GM12878 (cell line): ENCODE results near the gene EPHB2. TPM values are rescaled to one million over a fixed set of nuclear protein-coding genes. Genes with fewer than 3 reads are reported as not detected.

Experiments
- ATAC-seq: fragments of 200-7000 bp; cut with Tn5 transposase; 3 replicates; pipeline ENCODE4 v1.9.1; 2020; ENCODE audit warnings: mild to moderate bottlenecking, moderate library complexity
- BruUV-seq: library from RNA; stranded (reverse); fragments of 400-500 nt; replicated peaks from 2 replicates; lab custom pipeline; 2021; lab: Mats Ljungman, UMichigan
- CTCF ChIA-PET: fragments of 300-600 bp; sonication (Branson Sonifier 250); formaldehyde crosslinking; extraction: SDS; loops from one replicate; lab custom pipeline; 2021; ENCODE audit warnings: inconsistent platforms; lab: Yijun Ruan, JAX
- POLR2A ChIA-PET: fragments of 350-600 bp; formaldehyde crosslinking; extraction: SDS; loops from one replicate; lab custom pipeline; 2021; ENCODE audit warnings: inconsistent platforms; lab: Charles Lee
- RAD21 ChIA-PET: fragments of 300-600 bp; sonication (Branson Sonifier 250); formaldehyde crosslinking; loops from one replicate; lab custom pipeline; 2023; ENCODE audit warnings: antibody characterized with exemption; ENCODE audit not compliant: unreplicated experiment; lab: Charles Lee
- SMC1A ChIA-PET: fragments of 300-600 bp; sonication (Branson Sonifier 250); formaldehyde crosslinking; loops from one replicate; lab custom pipeline; 2023; ENCODE audit not compliant: unreplicated experiment, uncharacterized antibody; lab: Charles Lee
- DNase-seq: peaks from one replicate; pipeline ENCODE4 v3.0.0-alpha.2; 2011; ENCODE audit warnings: low read depth, low spot score
- FAIRE-seq: peaks from 3 replicates; lab custom pipeline; 2011; peaks lifted over from hg19 to GRCh38; lab: Jason Lieb, UNC
- H2AFZ ChIP-seq: 2 replicates; pipeline ENCODE4 v1.6.0; 2011; ENCODE audit warnings: low read depth, low read length, control low read depth; ENCODE audit not compliant: control insufficient read depth
- H3K27ac ChIP-seq: 2 replicates; pipeline ENCODE4 v1.5.1; 2011; ENCODE audit warnings: control low read depth; ENCODE audit not compliant: control insufficient read depth, insufficient read depth
- H3K27me3 ChIP-seq, 2 experiments: replicated peaks in 1 of 2; 2 replicates each; pipeline versions ENCODE4 v1.6.0 to v1.6.1; 2011; ENCODE audit warnings: low read length in 1 of 2; ENCODE audit not compliant: control insufficient read depth in 2 of 2, insufficient read depth in 2 of 2
- H3K36me3 ChIP-seq, 2 experiments: 2 replicates each; pipeline ENCODE4 v1.5.1; 2011; ENCODE audit warnings: low read length in 1 of 2; ENCODE audit not compliant: control insufficient read depth in 2 of 2, insufficient read depth in 2 of 2
- H3K4me1 ChIP-seq: 2 replicates; pipeline ENCODE4 v1.6.1; 2011; ENCODE audit warnings: mild to moderate bottlenecking, low read length, moderate library complexity, mixed read lengths; ENCODE audit not compliant: control insufficient read depth, insufficient read depth
- H3K4me2 ChIP-seq: 2 replicates; pipeline ENCODE4 v1.6.0; 2011; ENCODE audit warnings: control low read depth; ENCODE audit not compliant: control insufficient read depth, insufficient read depth
- H3K4me3 ChIP-seq: fragments of 200-600 bp; sonication (generic); 2 replicates; pipeline ENCODE4 v1.5.1; 2016
- H3K79me2 ChIP-seq: 2 replicates; pipeline ENCODE4 v1.6.0; 2011; ENCODE audit warnings: low read length; ENCODE audit not compliant: control insufficient read depth, insufficient read depth
- H3K9ac ChIP-seq: 2 replicates; pipeline ENCODE4 v1.8.0; 2011; ENCODE audit warnings: low read length, control low read depth, mixed read lengths; ENCODE audit not compliant: control insufficient read depth, insufficient read depth
- H3K9me3 ChIP-seq: replicated peaks from 3 replicates; pipeline ENCODE4 v1.5.1; 2011; ENCODE audit warnings: mild to moderate bottlenecking, low read length; ENCODE audit not compliant: control insufficient read depth, insufficient read depth
- H4K20me1 ChIP-seq: 2 replicates; pipeline ENCODE4 v1.6.0; 2011; ENCODE audit not compliant: control insufficient read depth, insufficient read depth
- E2F4 ChIP-seq: IDR thresholded peaks from 2 replicates; pipeline ENCODE4 v1.6.1; 2012; ENCODE audit warnings: low read depth, low read length, improper control_type of control experiment
- ETV6 ChIP-seq, 2 experiments: fragments of 450-650 bp in 1 of 2; IDR thresholded peaks in 1 of 2; conservative IDR thresholded peaks in 1 of 2; 2 replicates each; pipeline ENCODE4 v1.6.1; 2014; ENCODE audit warnings: antibody characterized with exemption in 1 of 2, borderline replicate concordance in 1 of 2, low read depth in 1 of 2, mild to moderate bottlenecking in 1 of 2, moderate library complexity in 1 of 2
- GATAD2B ChIP-seq: fragments of 450-650 bp; conservative IDR thresholded peaks from 2 replicates; pipeline ENCODE4 v1.6.1; 2017; ENCODE audit warnings: low read depth, mild to moderate bottlenecking, moderate library complexity
- IRF3 ChIP-seq: fragments of 450-650 bp; IDR thresholded peaks from 2 replicates; pipeline ENCODE4 v1.6.1; 2014; ENCODE audit warnings: mild to moderate bottlenecking
- JUNB ChIP-seq: IDR thresholded peaks from 2 replicates; pipeline ENCODE4 v1.6.1; 2016; ENCODE audit warnings: antibody characterized with exemption, mild to moderate bottlenecking
- KLF5 ChIP-seq: fragments of 450-650 bp; IDR thresholded peaks from 2 replicates; pipeline ENCODE4 v1.6.1; 2014; ENCODE audit warnings: mild to moderate bottlenecking; ENCODE audit not compliant: partially characterized antibody
- NFYB ChIP-seq: IDR thresholded peaks from 2 replicates; pipeline ENCODE4 v1.6.1; 2011; ENCODE audit warnings: low read depth, mild to moderate bottlenecking, low read length, improper control_type of control experiment, moderate library complexity; ENCODE audit not compliant: insufficient read depth
- PAX5 ChIP-seq: IDR thresholded peaks from 2 replicates; pipeline ENCODE4 v1.6.1; 2011; ENCODE audit warnings: low read depth, low read length, borderline replicate concordance
- RBBP5 ChIP-seq: fragments of 200-600 bp; sonication (generic); conservative IDR thresholded peaks from 2 replicates; pipeline ENCODE4 v1.6.1; 2016
- SIN3A ChIP-seq: IDR thresholded peaks from 2 replicates; pipeline ENCODE4 v1.6.1; 2012; ENCODE audit warnings: low read depth, low read length, improper control_type of control experiment
- SMARCA5 ChIP-seq: fragments of 450-650 bp; IDR thresholded peaks from 2 replicates; pipeline ENCODE4 v1.6.1; 2017; ENCODE audit warnings: mild to moderate bottlenecking
- STAT3 ChIP-seq: IDR thresholded peaks from 2 replicates; pipeline ENCODE4 v1.6.1; 2011; ENCODE audit warnings: low read depth, low read length, improper control_type of control experiment
- SUPT20H ChIP-seq: IDR thresholded peaks from 2 replicates; pipeline ENCODE4 v1.6.1; 2011; ENCODE audit warnings: low read depth, mild to moderate bottlenecking, low read length, moderate library complexity, borderline replicate concordance; ENCODE audit not compliant: control insufficient read depth
- TBL1XR1 ChIP-seq: IDR thresholded peaks from 2 replicates; pipeline ENCODE4 v1.6.1; 2012; ENCODE audit warnings: low read depth, low read length, improper control_type of control experiment
- WGBS: methylation state at CpG from one replicate; pipeline ENCODE4 v1.1.6; 2016; ENCODE audit warnings: low lambda C conversion rate; ENCODE audit not compliant: insufficient replicate concordance, insufficient coverage; ENCODE audit errors: missing lambda C conversion rate; 5-methylcytosine and 5-hydroxymethylcytosine counted together
- in situ Hi-C: fragments of 300-500 bp; cut with MboI; formaldehyde crosslinking; loops from 9 replicates; pipeline ENCODE4 v1.14.3; 2018; ENCODE audit warnings: mixed read lengths
- intact Hi-C: fragments of 100-400 bp; cut with micrococcal nuclease; formaldehyde crosslinking; loops from one replicate; pipeline ENCODE4 v1.14.2; 2022; ENCODE audit not compliant: unreplicated experiment
- polyA plus RNA-seq, 11 experiments: library from polyadenylated mRNA; depleted of rRNA in 4 of 11; unstranded in 6 of 11; stranded (reverse) in 5 of 11; fragments of >200 nt; fragmentation: Nextera tagmentation in 4 of 11; fragmentation: Illumina TruSeq in 1 of 11; extraction: Ambion mirVana in 4 of 11; extraction: Trizol in 1 of 11; gene quantifications; 1 replicate in 1 of 11; 2 replicates in 10 of 11; pipeline versions ENCODE4 v1.2.1 to v1.2.3, GENCODE V29; 2011 to 2016; ENCODE audit warnings: inconsistent platforms in 2 of 11, missing spikeins in 2 of 11, low read depth in 1 of 11
- total RNA-seq, 4 experiments: library from RNA; depleted of rRNA in 3 of 4; stranded (reverse); fragments of >200 nt in 3 of 4; fragmentation: Illumina TruSeq in 1 of 4; extraction: Trizol in 1 of 4; gene quantifications; 2 replicates each; pipeline versions ENCODE4 v1.2.1 to v1.2.3, GENCODE V29; 2013 to 2021

Gene EPHB2
- total and polyA plus RNA-seq, 10 of the 15 experiments (the other 5 are each of a cell fraction or from before 2014, with no cell fraction given), result 0.13 to 3.3 (median 0.92) TPM

GRCh38 chr1:22808186-22808675, 97.6 kb downstream of the EPHB2 start:
- H3K9me3 ChIP-seq, result no peaks in the 10 kb centered on the region
- BruUV-seq, result no TSS peak
- WGBS, result 45% methylated on average over 6 of the region's 6 CpGs
- ChIA-PET SMC1A (no interaction called here), POLR2A (no interaction called here), CTCF (no interaction called here), RAD21 (no interaction called here)
- FAIRE-seq (no peak), ATAC-seq (no peak), DNase-seq (no peak)
- in situ Hi-C loops, result no loop called here
- intact Hi-C loops, result no loop called here
- H3K4me2 ChIP-seq, result no peak overlapping the region
- no peak overlapping the region for H3K9ac ChIP-seq
- no peaks in the 10 kb centered on the region for H3K79me2 ChIP-seq
- no peaks in the 10 kb centered on the region; a peak in 1 of 4 replicates for H3K27me3 ChIP-seq
- H3K4me1 ChIP-seq, result peaks cover 13% of the 10 kb centered on the region
- no peaks in the 10 kb centered on the region for H4K20me1 ChIP-seq
- no peak overlapping the region for H3K27ac ChIP-seq
- no peak overlapping the region for H2AFZ ChIP-seq
- TF ChIP-seq RBBP5 (no peak), SUPT20H (no peak), SIN3A (no peak), ETV6 (conservative IDR thresholded peaks at IDR 0.05 in 1 of 2, IDR thresholded peaks at IDR 0.05 in 1 of 2; ENCODE audit: borderline replicate concordance in 1 of 2, low read depth in 1 of 2) (no peak), TBL1XR1 (no peak), PAX5 (no peak)
- H3K36me3 ChIP-seq, result no peaks in the 10 kb centered on the region
- no peak overlapping the region for H3K4me3 ChIP-seq

- no peak for ATAC-seq
- H3K79me2 ChIP-seq, result no peaks in the 10 kb centered on the region
- in situ Hi-C loops, result no loop called here
- no peak overlapping the region for H3K9ac ChIP-seq
- ChIA-PET SMC1A (no interaction called here), POLR2A (no interaction called here), RAD21 (no interaction called here), CTCF (interaction anchor here (1.4 kb wide), 1 partner anchor 104 kb away, joined by 3 read pairs; no protein-coding TSS in a partner anchor)
- no peak overlapping the region for H2AFZ ChIP-seq
- no peak overlapping the region for H3K4me2 ChIP-seq
- no peak overlapping the region for H3K27ac ChIP-seq
- no peaks in the 10 kb centered on the region for H3K9me3 ChIP-seq
- H3K4me1 ChIP-seq, result peaks cover 13% of the 10 kb centered on the region
- H3K27me3 ChIP-seq, result no peaks in the 10 kb centered on the region; a peak in 1 of 4 replicates
- intact Hi-C loops, result no loop called here
- BruUV-seq, result no TSS peak
- WGBS, result 36% methylated on average over 15 of the region's 15 CpGs
- H3K36me3 ChIP-seq, result no peaks in the 10 kb centered on the region
- no peak for FAIRE-seq
- DNase-seq, result no peak
- no peak overlapping the region for H3K4me3 ChIP-seq
- H4K20me1 ChIP-seq, result no peaks in the 10 kb centered on the region
- no peak for TF ChIP-seq STAT3
- no peak for TF ChIP-seq GATAD2B
- TF ChIP-seq NFYB, result no peak
- no peak for TF ChIP-seq E2F4
- no peak for TF ChIP-seq IRF3
- TF ChIP-seq SMARCA5, result no peak
- TF ChIP-seq JUNB, result no peak
- no peak for TF ChIP-seq KLF5
Observed at GRCh38 chr1:22808676-22809483, 98.2 kb downstream of the EPHB2 start.
